Esophagus muscularis mucosa (tissue), 3 donors: Measurements from ENCODE around the gene ADAM8.

ENCODE experiments used
- POLR2A ChIP-seq: fragments of 450-650 bp; IDR thresholded peaks from one replicate; pipeline ENCODE4 v1.6.1; 2017; ENCODE audit warnings: antibody characterized with exemption, moderate library complexity, mild to moderate bottlenecking, low read depth
- POLR2AphosphoS5 ChIP-seq, 2 donors: sonication (generic); formaldehyde crosslinking; IDR thresholded peaks; one replicate each; pipeline ENCODE4 v1.6.1; 2017; ENCODE audit warnings: antibody characterized with exemption in 2 of 2
- TF ChIP-seq, protein P1 (sequence below), 3 experiments: fragments of 200-600 bp in 2 of 3; fragments of 450-650 bp in 1 of 3; sonication (generic) in 2 of 3; IDR thresholded peaks; one replicate each; pipeline ENCODE4 v1.5.1; 2017 to 2019; ENCODE audit warnings: antibody characterized with exemption in 3 of 3, mild to moderate bottlenecking in 2 of 3, moderate library complexity in 1 of 3

- TF ChIP-seq, protein P1, sequence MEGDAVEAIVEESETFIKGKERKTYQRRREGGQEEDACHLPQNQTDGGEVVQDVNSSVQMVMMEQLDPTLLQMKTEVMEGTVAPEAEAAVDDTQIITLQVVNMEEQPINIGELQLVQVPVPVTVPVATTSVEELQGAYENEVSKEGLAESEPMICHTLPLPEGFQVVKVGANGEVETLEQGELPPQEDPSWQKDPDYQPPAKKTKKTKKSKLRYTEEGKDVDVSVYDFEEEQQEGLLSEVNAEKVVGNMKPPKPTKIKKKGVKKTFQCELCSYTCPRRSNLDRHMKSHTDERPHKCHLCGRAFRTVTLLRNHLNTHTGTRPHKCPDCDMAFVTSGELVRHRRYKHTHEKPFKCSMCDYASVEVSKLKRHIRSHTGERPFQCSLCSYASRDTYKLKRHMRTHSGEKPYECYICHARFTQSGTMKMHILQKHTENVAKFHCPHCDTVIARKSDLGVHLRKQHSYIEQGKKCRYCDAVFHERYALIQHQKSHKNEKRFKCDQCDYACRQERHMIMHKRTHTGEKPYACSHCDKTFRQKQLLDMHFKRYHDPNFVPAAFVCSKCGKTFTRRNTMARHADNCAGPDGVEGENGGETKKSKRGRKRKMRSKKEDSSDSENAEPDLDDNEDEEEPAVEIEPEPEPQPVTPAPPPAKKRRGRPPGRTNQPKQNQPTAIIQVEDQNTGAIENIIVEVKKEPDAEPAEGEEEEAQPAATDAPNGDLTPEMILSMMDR (IDR thresholded peaks at IDR 0.05): no peak
- TF ChIP-seq POLR2A (no peak), POLR2AphosphoS5 (IDR thresholded peaks at IDR 0.05) (no peak)
These were observed 36.7 kb downstream of the ADAM8 start for GRCh38 chr10:133239990-133240389.
